ENCODE results near the gene TPSAB1. TPM values are rescaled to one million over a fixed set of nuclear protein-coding genes. Genes with fewer than 3 reads are reported as not detected.

Gene TPSAB1
- polyA plus RNA-seq, 4 donors = not detected

DNA sequence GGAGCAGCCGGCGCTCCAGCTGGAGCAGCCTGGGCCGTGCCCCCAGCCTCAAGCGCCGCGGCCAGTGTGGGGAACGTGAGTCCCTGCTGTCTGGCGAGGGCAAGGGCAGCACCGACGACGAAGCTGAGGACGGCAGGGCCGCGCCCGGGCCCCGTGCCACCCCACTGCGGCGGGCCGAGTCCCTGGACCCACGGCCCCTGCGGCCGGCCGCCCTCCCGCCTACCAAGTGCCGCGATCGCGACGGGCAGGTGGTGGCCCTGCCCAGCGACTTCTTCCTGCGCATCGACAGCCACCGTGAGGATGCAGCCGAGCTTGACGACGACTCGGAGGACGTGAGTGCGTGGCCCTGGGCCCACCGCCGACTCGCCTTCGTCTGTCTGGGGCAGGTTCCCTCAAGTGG lies 31.4 kb upstream of the TPSAB1 start:
- DNase-seq (ENCODE audit: low read depth in 4 of 4, low spot score in 2 of 4) = no peak

DNA sequence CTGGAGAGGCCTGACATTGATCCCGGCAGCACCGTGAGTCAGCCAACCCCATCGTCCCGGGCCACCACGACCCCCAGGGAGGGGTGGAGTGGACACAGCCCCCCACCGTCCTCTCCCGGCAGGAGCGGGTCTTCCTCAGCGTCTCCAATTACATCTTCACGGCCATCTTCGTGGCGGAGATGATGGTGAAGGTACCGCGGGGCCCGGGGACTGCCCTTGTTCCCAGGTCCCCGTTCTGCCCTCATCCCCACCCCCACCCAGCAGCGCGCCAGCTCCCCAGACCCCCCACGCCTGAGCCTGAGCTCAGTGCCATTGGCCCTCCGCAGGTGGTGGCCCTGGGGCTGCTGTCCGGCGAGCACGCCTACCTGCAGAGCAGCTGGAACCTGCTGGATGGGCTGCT lies 30.0 kb upstream of the TPSAB1 start:
- DNase-seq (ENCODE audit: low read depth in 4 of 4, low spot score in 2 of 4) = no peak

DNA sequence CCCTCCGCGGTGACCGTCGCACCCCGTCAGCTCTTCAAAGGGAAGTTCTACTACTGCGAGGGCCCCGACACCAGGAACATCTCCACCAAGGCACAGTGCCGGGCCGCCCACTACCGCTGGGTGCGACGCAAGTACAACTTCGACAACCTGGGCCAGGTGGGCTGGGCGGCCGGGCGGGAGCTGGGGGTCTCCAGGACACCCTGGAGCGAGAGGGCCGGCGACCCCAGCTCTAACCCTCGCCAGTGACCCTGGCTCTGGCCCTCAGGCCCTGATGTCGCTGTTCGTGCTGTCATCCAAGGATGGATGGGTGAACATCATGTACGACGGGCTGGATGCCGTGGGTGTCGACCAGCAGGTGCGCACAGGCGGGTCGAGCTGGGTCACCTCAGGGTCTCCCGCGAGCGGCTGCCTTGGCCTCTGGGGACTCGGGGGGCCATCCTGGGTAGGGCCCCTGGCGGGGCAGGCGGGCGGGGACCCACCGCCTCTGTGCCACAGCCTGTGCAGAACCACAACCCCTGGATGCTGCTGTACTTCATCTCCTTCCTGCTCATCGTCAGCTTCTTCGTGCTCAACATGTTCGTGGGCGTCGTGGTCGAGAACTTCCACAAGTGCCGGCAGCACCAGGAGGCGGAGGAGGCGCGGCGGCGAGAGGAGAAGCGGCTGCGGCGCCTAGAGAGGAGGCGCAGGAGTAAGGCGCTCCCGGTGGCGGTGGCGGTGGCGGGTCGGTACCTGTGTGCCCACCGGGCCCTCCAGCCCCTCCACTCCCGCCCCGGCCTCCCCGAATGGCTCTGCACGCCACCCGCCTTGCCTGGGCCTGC lies 28.8 kb upstream of the TPSAB1 start:
- no peak for DNase-seq (ENCODE audit: low read depth in 4 of 4, low spot score in 2 of 4)

DNA sequence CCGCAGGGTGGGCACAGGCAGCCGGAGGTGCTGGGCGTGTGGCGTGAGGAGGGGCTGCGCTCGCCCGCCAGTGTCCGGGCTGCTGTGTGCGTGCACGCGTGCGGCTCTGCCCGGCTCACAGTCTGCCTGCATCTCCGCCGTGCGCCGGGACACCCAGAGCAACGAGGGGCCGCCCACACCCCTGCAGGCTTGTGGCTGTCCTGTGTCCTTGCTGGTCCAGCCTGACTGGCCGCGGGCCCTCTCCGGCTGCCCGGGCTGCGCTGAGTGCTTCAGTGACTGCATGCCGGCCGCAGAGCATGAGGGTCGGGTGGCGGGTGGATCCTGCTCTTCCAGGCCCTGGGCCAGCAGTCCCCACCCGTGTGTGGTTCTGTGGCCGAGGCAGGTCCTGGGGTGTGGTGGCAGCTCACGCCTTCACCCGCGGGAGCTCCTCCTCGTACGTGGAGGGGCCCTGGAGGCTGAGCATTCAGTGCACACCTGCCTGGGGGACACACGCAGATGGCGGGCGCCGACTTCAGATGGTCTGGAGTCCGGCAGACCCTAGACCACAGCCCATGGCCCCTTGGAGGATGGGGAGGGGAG lies 27.8 kb upstream of the TPSAB1 start:
- DNase-seq (ENCODE audit: low read depth in 4 of 4, low spot score in 2 of 4) = no peak

DNA sequence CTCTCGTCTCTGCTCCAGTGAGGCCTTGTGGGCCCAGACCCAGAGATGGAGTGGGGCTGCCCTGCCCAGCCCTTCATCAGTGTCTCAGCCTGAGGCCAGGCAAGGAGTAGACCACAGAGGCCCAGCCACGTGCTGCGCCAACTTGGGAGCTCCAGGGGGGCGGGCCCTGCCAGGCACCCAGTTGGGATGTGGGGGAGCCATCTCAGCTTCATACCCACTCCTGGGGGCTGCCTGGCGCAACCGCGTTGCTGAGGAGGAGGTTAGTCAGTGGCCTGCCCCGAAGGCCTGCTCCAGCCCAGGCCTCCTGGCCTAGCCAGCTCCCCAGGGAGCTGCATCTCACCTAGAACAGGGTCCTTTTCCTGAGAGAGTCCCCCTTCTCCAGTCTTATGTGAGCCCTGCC lies 27.3 kb upstream of the TPSAB1 start:
- DNase-seq (ENCODE audit: low read depth in 4 of 4, low spot score in 2 of 4) = no peak

DNA sequence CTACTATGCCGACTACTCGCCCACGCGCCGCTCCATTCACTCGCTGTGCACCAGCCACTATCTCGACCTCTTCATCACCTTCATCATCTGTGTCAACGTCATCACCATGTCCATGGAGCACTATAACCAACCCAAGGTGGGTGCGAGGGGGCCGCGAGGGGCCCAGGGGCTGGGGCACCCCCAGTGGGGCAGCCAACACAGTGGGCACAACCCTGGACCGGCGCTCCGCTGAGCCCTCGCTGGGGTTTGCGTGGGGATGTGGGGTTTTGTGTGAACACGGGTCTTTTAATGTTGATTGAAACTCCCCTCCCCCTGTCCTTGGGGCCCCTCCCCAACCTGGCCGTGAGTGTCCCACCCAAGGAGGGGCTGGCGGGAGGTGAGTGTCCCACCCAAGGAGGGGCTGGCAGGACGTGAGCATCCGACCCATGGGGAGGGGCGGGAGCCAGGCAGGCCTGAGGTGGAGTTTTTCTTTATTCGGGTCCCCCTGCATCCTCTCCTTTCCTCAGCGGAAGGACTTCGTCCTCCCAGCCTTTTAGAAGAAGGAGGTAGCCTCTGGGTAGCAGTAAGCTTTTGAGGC lies 26.6 kb upstream of the TPSAB1 start:
- DNase-seq (ENCODE audit: low read depth in 4 of 4, low spot score in 2 of 4) = no peak

DNA sequence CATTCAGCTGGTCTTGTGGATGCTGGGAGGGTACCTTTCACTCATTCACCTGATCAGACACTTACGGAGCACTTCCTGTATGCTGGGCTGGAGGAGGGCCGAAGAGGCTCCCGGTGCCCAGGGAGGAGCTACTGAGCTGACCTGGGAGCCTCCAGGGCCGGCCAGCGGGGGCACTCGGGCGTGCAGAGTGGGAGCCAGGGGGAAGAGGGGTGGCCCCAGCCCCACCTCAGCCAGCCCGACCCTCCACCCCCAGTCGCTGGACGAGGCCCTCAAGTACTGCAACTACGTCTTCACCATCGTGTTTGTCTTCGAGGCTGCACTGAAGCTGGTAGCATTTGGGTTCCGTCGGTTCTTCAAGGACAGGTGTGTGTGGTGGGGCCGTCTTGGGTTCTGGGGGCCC lies 25.8 kb upstream of the TPSAB1 start:
- no peak for DNase-seq (ENCODE audit: low read depth in 4 of 4, low spot score in 2 of 4)

DNA sequence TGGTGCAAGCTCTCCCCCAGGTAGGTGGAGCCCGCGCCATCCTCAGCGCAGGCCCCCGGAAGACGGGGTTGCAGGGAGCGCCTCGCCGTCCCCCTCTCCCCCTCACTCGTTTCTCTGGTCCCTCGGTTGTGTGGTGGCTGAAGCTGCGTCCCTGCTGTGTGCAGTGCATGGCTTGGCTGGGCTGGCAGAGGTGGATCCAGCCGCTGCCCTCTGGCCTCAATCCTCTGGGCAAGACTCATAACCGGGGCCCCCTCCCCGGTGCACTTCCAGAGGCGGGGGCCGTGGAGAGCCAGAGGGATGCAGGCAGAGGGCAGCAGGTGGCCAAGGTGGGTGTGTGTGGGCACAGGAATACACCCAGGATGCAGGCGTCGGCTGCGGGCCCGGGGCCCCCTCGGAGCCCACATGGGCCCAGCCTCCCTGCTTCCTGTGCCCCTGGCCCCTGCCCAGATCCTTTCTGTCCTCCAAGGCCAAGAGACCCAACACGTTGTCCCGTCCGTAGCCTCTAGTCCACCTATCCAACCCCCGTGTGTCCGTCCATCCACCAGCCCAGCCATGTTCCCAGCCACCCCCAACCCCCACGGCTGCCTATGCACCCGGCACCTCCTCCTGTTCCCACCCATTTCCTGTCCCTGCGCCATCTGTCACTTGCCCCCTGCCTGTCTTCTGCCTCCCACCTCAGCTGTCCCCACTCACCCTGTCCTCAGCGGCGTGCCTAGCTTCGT lies 24.8 kb upstream of the TPSAB1 start:
- DNase-seq (ENCODE audit: low read depth in 4 of 4, low spot score in 2 of 4) = no peak

DNA sequence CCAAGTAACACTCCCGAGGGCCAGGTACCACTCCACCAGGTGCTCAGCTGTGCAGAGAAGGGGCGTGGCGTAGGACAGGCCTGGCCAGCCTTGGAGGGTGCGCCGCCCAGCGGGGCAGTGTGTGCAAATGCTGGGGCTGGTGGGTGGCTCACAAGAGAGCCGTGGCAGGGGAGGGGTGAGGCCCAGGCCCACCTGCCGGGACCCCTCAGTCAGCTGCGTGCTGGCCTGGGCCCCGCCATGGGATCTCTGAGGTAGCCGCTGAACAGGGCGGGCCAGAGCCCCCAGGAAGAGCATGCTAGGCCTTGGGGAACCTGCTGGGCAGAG lies 24.2 kb upstream of the TPSAB1 start:
- no peak for DNase-seq (ENCODE audit: low read depth in 4 of 4, low spot score in 2 of 4)

DNA sequence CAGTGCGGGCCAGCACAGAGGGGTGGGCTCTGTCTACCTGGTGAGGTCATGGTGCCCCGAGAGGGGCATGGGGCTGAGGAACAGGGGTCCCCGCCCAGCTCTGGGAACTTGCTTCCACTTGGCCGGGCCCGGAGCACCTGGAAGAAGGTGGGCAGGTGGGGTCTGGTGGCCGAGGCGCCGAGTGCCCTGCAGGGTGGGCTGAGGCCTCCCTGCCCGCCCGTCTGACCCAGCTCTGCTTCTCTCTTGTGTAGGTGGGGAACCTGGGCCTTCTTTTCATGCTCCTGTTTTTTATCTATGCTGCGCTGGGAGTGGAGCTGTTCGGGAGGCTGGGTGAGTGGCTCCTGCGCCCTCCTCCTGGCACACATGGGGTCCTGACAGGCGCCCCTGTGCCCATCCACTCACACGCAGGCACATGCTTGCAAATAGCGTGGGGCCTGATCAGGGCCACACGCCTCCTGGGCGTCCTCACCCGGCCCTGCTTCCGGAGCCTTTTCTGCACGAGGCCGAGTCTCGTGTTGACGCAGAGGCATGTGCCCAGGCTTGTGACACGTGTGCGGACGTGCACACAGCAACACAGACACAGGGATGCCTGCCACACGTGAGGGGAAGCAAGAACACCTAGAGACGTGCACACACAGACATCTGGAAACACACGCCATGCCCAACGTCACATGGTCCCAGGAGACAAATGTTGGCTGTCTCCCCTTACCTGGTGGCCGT lies 23.7 kb upstream of the TPSAB1 start:
- DNase-seq (ENCODE audit: low read depth in 4 of 4, low spot score in 2 of 4) = no peak

DNA sequence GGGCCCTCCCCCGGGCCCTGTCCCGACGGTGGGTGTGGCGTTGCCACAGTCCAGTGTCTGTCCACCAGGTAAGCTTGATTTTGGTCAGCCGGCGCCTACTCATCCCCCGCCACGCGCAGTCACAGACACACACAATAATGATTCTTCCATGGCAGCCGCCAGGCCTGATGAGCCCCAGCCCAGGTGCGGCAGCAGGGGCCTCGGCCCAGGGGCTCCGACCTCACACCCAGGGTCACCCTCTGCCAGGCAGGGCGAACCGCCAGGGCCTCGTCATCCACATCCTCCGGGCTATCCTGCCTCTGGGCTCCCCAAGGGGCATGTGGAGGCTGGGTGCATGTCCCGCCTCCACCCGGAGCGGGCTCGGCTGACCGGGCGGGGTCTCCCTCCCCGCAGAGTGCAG lies 23.0 kb upstream of the TPSAB1 start:
- no peak for DNase-seq (ENCODE audit: low read depth in 4 of 4, low spot score in 2 of 4)

DNA sequence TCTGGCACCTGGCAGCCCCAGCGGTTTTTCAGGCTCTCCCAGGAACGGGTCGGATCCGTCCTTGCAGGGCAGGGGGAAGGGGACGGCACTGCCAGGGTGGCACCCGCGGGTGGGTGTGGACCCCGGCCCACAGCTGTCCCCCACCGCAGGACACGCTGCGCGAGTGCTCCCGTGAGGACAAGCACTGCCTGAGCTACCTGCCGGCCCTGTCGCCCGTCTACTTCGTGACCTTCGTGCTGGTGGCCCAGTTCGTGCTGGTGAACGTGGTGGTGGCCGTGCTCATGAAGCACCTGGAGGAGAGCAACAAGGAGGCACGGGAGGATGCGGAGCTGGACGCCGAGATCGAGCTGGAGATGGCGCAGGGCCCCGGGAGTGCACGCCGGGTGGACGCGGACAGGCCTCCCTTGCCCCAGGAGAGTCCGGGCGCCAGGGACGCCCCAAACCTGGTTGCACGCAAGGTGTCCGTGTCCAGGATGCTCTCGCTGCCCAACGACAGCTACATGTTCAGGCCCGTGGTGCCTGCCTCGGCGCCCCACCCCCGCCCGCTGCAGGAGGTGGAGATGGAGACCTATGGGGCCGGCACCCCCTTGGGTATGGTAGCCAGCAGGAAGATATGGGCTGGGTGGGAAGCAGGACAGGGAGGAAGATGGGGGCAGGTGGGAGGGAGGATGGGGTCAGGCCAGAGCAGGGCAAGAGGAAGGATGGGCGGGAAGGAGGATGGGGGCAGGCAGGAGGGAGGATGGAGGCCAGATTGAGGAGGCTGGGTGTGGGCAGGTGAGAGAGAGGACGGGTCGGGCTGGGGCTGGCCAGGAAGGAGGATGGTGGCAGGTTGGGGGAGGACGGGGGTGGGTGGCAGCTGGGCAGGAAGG lies 22.2 kb upstream of the TPSAB1 start:
- no peak for DNase-seq (ENCODE audit: low read depth in 4 of 4, low spot score in 2 of 4)

DNA sequence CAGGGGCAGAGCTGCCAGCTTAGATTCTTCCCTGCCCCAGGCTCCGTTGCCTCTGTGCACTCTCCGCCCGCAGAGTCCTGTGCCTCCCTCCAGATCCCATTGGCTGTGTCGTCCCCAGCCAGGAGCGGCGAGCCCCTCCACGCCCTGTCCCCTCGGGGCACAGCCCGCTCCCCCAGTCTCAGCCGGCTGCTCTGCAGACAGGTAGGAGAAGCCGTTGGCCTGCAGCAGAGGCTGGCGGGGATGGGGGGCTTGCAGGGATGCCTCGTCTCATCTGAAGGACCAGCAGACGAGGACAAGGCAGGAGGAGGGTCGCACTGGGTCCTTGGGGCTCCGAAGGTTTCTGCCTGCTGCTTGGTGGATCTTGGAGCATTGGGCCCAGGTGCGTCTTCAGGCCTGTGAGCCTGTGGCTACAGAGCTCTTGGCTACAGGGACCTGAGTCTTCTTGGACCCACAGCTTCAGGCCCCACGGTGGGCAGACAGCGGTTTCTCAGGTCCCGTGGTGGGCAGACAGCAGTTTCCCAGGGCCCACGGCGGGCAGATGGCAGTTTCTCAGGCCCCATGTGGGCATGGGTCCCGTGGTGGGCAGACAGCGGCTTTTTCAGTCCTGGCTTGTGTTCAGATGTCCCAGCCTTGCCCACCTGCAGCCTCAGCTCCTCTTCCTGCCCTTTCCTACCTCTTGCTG lies 21.4 kb upstream of the TPSAB1 start:
- DNase-seq (ENCODE audit: low read depth in 4 of 4, low spot score in 2 of 4) = no peak

DNA sequence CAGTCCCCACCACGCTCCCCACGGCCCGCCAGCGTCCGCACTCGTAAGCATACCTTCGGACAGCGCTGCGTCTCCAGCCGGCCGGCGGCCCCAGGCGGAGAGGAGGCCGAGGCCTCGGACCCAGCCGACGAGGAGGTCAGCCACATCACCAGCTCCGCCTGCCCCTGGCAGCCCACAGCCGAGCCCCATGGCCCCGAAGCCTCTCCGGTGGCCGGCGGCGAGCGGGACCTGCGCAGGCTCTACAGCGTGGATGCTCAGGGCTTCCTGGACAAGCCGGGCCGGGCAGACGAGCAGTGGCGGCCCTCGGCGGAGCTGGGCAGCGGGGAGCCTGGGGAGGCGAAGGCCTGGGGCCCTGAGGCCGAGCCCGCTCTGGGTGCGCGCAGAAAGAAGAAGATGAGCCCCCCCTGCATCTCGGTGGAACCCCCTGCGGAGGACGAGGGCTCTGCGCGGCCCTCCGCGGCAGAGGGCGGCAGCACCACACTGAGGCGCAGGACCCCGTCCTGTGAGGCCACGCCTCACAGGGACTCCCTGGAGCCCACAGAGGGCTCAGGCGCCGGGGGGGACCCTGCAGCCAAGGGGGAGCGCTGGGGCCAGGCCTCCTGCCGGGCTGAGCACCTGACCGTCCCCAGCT lies 20.3 kb upstream of the TPSAB1 start:
- DNase-seq (ENCODE audit: low read depth in 4 of 4, low spot score in 2 of 4) = no peak

DNA sequence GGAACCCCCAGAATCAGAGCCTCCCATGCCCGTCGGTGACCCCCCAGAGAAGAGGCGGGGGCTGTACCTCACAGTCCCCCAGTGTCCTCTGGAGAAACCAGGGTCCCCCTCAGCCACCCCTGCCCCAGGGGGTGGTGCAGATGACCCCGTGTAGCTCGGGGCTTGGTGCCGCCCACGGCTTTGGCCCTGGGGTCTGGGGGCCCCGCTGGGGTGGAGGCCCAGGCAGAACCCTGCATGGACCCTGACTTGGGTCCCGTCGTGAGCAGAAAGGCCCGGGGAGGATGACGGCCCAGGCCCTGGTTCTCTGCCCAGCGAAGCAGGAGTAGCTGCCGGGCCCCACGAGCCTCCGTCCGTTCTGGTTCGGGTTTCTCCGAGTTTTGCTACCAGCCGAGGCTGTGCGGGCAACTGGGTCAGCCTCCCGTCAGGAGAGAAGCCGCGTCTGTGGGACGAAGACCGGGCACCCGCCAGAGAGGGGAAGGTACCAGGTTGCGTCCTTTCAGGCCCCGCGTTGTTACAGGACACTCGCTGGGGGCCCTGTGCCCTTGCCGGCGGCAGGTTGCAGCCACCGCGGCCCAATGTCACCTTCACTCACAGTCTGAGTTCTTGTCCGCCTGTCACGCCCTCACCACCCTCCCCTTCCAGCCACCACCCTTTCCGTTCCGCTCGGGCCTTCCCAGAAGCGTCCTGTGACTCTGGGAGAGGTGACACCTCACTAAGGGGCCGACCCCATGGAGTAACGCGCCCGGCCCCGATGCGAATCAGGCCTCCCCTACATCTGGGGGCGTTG lies 19.5 kb upstream of the TPSAB1 start:
- DNase-seq (ENCODE audit: low read depth in 4 of 4, low spot score in 2 of 4) = no peak

DNA sequence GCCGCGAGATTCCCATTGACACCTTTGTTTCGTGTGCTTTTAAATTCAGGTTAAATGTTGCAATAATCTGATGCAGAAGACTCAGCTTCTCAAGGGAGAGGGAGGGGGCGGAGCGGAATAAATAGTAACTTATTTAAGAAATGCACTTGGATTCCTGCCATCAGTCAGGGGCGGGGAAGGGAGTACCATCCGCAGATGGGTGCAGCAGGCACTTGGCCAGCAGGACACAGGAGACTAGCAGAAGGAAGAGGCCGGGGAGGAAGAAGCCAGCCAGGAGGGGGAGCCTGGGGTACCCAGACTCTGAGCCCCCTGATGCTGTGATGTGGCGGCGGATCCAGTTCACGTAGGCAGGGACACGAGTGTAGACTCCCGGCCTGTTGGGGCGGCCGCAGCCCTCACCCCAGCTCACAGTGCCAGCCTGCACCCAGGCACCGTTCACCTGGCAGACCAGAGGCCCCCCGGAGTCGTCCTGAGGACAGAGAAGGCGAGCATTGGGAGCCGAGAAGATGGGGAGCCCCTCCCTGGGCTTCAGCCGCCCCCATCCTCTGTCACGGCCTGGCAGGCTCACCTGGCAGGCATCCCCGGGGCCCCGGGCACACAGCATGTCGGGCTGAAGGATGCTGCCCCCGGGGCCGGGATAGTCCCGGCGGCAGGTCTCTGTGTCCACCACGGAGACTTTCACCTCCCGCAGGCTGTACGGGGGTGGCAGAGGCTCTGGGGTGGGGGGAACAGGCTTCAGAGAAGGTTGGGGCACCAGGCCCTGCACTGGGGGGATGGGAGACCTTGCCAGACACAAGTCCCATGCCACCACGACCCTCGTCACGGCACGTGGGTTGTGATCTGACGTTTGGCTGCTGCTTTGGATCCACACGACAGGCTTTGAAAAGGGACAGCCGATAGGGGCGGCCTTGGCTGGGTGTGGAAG lies 18.6 kb upstream of the TPSAB1 start:
- no peak for DNase-seq (ENCODE audit: low read depth in 4 of 4, low spot score in 2 of 4)
